ENCODE measurements around the gene NFKB1. TPM values are rescaled to one million over a fixed set of nuclear protein-coding genes. Genes with fewer than 3 reads are reported as not detected.

NFKB1 gene
- total RNA-seq, 4 donors from 2014 or later: 20.0 to 27.2 (median 22.7) TPM

- intact Hi-C loops (cut with DNase I; ENCODE audit: low total_unique reads): no loop called here
- H3K4me1 ChIP-seq: peaks cover 4 to 7% of the 10 kb centered on the region in 2 donors
- no peak overlapping the region for H3K4me3 ChIP-seq
- no peaks in the 10 kb centered on the region for H3K9me3 ChIP-seq
- in situ Hi-C loops (cut with MboI; ENCODE audit: low sequenced_read_pairs in 4 of 4): no loop called here
- ATAC-seq (no peak), DNase-seq (no peak)
- TF ChIP-seq POLR2A (IDR thresholded peaks at IDR 0.05) (no peak), CTCF (IDR thresholded peaks at IDR 0.05 in 4 of 5, conservative IDR thresholded peaks at IDR 0.05 in 1 of 5) (no peak)
- H3K27me3 ChIP-seq: no peaks in the 10 kb centered on the region
- H3K27ac ChIP-seq: no peak overlapping the region
- H3K36me3 ChIP-seq: no peaks in the 10 kb centered on the region
Observed at GRCh38 chr4:102541697-102542096, 40.5 kb downstream of the NFKB1 start.

DNA sequence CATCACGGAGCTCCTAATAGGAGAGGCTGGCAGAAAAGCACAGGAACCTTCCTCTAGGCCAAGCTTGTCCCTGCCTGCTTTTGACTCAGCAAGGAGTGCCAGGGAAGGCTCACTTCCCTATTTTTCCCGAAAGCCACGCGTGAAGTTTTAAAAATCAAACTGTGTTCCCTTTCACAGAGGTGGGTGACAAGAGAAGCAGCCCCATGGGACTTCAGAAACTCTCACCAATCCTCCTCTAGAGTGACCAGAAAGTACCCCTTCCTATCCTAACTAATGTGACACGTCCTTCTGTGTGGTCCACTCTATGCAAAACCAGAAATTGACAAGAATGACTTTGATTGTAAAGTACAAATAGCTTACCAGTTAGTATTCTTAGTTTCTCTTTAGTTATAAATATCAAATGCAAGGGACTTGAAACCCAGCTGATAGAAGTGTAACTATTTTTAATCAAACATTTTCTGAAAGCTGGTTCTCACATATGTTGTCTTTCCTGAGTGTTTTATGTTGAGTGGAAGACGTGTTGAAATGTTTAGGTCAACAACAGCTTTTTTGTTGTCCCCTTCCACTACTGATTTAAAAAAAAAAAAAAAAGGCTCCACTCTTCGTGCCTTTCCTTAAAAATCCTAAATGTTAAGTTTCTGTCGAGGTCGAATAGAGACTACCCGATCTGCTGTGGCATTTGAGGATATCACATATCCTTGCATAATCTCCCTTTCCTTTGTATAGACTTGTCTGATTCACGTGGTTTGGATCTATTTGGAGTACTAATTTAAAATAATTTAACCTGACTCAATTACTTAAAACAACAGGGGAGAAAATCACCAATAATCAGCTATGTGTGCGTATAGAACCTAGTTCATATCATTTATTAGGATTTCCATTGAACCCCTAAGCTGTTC lies 42.1 kb downstream of the NFKB1 start:
- in situ Hi-C loops (cut with MboI; ENCODE audit: low sequenced_read_pairs in 4 of 4): no loop called here
- Histone ChIP-seq H3K36me3 (no peaks in the 10 kb centered on the region), H3K4me3 (no peak overlapping the region), H3K9me3 (no peaks in the 10 kb centered on the region), H3K4me1 (peaks cover 7 to 8% of the 10 kb centered on the region in 2 donors), H3K27me3 (no peaks in the 10 kb centered on the region), H3K27ac (no peak overlapping the region)
- intact Hi-C loops (cut with DNase I; ENCODE audit: low total_unique reads): no loop called here
- ATAC-seq (no peak), DNase-seq (no peak)
- TF ChIP-seq POLR2A (IDR thresholded peaks at IDR 0.05) (no peak), CTCF (IDR thresholded peaks at IDR 0.05 in 4 of 5, conservative IDR thresholded peaks at IDR 0.05 in 1 of 5) (no peak)

GRCh38 chr4:102546635-102547034 lies 45.5 kb downstream of the NFKB1 start:
- no peak for DNase-seq
- in situ Hi-C loops (cut with MboI; ENCODE audit: low sequenced_read_pairs in 4 of 4) (no loop called here), intact Hi-C loops (cut with DNase I; ENCODE audit: low total_unique reads) (no loop called here)
- Histone ChIP-seq H3K27me3 (no peaks in the 10 kb centered on the region), H3K9me3 (no peaks in the 10 kb centered on the region), H3K4me1 (peaks cover 7 to 8% of the 10 kb centered on the region in 2 donors), H3K36me3 (no peaks in the 10 kb centered on the region), H3K4me3 (no peak overlapping the region), H3K27ac (no peak overlapping the region)
- ATAC-seq: no peak
- no peak for TF ChIP-seq POLR2A (IDR thresholded peaks at IDR 0.05)

DNA sequence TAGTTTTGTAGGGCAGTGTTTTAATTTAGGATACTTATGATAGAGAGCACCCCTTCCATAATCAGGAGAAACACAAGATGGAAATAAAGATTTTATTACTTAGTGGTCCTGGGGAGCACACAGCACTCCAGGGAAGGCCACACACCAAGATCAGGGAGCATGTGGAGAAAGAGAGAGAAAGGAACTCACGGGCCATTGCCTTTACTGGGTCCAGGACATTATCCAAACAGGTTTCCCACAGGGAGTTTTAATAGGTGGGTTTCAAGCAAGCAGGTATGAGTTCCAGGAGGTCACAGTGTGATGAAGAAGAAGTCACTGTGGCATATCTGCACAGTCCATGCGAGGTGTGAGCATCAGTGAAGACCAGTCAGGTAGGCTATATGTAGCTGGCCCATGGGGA lies 46.8 kb downstream of the NFKB1 start:
- no peak for TF ChIP-seq CTCF (IDR thresholded peaks at IDR 0.05 in 4 of 5, conservative IDR thresholded peaks at IDR 0.05 in 1 of 5)
- no peak for TF ChIP-seq POLR2A (IDR thresholded peaks at IDR 0.05)
- Histone ChIP-seq H3K36me3 (no peaks in the 10 kb centered on the region), H3K4me1 (peaks cover 9 to 19% of the 10 kb centered on the region in 2 donors), H3K9me3 (no peaks in the 10 kb centered on the region), H3K4me3 (no peak overlapping the region), H3K27me3 (no peaks in the 10 kb centered on the region), H3K27ac (no peak overlapping the region)
- in situ Hi-C loops (cut with MboI; ENCODE audit: low sequenced_read_pairs in 4 of 4) (no loop called here), intact Hi-C loops (cut with DNase I; ENCODE audit: low total_unique reads) (no loop called here)
- no peak for ATAC-seq
- no peak for DNase-seq

GRCh38 chr4:102551958-102552565 lies 50.9 kb downstream of the NFKB1 start:
- TF ChIP-seq CTCF (IDR thresholded peaks at IDR 0.05 in 4 of 5, conservative IDR thresholded peaks at IDR 0.05 in 1 of 5) (no peak), POLR2A (IDR thresholded peaks at IDR 0.05) (no peak)
- DNase-seq: no peak
- no peak for ATAC-seq
- Histone ChIP-seq H3K4me3 (no peak overlapping the region), H3K27ac (no peak overlapping the region), H3K9me3 (no peaks in the 10 kb centered on the region), H3K27me3 (no peaks in the 10 kb centered on the region), H3K4me1 (peaks cover 28 to 32% of the 10 kb centered on the region in 2 donors), H3K36me3 (no peaks in the 10 kb centered on the region)
- intact Hi-C loops (cut with DNase I; ENCODE audit: low total_unique reads) (loop anchor here (5.0 kb wide), 1 partner anchor 50 kb away; the partner anchor contains the start of gene NFKB1), in situ Hi-C loops (cut with MboI; ENCODE audit: low sequenced_read_pairs in 4 of 4) (no loop called here)
